VCaP (cell line): ENCODE measurements around the gene THOC6.

Experiments
- H3K27ac ChIP-seq: fragments of 450-650 bp; 2 replicates; pipeline ENCODE4 v1.5.1; 2017
- TF ChIP-seq, protein P1 (sequence below): fragments of 450-650 bp; conservative IDR thresholded peaks from 2 replicates; pipeline ENCODE4 v1.5.1; 2017; ENCODE audit warnings: mild to moderate bottlenecking, moderate library complexity

The THOC6 gene

DNA sequence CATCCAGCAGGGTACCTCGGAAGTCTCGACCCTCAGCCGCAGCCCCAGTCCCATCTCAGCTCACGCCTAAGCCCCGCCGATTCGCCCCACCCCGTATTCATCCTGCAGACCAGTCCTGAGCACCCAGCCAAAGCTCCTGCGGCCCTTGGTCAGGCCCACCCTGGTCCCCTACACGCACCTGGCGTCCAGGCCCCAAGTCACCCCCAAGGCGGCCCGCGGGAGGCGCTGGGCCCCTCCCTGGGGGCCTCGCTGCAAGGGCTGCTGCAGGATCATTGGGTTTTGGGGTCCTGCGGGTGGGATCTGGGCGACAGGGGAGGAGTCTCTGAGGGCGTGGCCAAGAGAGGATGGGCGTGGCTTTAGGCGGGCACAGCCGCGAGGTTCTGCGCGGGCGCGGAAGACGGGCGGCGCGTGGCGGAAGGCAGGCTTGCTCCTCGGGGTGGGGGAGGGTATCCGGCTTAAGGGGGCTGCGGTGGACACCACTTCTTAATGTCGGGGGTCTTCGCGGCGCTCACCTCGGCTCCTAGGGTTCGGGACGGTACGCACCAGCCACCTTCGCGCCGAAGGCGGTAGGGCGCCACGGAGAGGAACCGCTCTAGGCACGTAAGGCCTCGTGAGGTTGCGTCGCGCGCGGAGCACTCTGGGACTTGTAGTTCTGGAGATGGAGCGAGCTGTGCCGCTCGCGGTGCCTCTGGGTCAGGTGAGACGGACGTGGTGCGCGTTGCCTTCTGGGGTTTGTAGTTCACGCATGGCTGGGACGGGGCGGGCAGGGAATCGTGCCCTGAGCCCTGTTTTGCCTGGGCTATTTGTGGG lies at the start of gene THOC6, which contains the start of gene HCFC1R1:
Gene THOC6 (plus strand): TSS at position 367 of the 810 bp plus-strand sequence. CDS start 292 bp downstream, at position 659.
Gene HCFC1R1 (minus strand): TSS at position 274 of the 810 bp plus-strand sequence. CDS start 1 bp downstream, at position 273.
- TF ChIP-seq, protein P1, sequence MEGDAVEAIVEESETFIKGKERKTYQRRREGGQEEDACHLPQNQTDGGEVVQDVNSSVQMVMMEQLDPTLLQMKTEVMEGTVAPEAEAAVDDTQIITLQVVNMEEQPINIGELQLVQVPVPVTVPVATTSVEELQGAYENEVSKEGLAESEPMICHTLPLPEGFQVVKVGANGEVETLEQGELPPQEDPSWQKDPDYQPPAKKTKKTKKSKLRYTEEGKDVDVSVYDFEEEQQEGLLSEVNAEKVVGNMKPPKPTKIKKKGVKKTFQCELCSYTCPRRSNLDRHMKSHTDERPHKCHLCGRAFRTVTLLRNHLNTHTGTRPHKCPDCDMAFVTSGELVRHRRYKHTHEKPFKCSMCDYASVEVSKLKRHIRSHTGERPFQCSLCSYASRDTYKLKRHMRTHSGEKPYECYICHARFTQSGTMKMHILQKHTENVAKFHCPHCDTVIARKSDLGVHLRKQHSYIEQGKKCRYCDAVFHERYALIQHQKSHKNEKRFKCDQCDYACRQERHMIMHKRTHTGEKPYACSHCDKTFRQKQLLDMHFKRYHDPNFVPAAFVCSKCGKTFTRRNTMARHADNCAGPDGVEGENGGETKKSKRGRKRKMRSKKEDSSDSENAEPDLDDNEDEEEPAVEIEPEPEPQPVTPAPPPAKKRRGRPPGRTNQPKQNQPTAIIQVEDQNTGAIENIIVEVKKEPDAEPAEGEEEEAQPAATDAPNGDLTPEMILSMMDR, result no peak
- peak within 1 kb of the TSS; percentile 79 for H3K27ac ChIP-seq

DNA sequence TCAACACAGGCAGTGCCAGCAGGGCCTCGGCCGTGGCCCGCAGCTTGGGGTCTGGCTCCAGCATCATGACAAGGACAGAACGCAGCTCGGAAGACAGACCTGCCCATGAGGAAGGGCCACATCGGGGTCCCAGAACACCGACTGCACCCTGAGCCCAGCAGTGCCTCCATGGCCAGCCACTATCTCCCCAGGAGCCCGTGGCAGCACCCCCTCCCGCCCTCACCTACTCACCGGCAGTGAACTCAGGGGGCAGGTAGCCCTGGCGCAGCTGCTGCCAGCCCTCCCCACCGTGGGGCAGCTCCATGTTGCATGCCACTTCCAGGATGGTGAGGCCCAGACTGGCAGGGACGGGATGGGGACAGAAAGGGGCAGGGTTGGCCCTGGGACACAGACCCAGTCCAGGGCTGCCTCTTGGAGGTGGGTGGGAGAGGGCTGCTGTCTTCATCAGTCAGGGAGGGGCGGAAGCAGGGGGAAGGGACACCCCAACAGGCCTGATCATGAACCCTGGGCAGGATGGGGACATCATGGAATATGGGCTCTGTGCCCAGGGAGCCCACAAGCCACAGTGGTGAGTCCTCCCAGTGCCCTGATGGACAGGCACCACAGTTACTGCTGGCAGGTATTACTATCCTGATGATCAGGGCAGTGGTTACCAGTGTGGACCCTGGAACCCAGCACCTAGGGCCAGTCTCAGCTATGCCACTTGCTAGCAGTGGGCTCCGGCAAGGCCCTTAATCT lies 49.3 kb upstream of the THOC6 start:
- TF ChIP-seq, protein P1, result no peak
- peak overlapping the region; percentile 76 for H3K27ac ChIP-seq

DNA sequence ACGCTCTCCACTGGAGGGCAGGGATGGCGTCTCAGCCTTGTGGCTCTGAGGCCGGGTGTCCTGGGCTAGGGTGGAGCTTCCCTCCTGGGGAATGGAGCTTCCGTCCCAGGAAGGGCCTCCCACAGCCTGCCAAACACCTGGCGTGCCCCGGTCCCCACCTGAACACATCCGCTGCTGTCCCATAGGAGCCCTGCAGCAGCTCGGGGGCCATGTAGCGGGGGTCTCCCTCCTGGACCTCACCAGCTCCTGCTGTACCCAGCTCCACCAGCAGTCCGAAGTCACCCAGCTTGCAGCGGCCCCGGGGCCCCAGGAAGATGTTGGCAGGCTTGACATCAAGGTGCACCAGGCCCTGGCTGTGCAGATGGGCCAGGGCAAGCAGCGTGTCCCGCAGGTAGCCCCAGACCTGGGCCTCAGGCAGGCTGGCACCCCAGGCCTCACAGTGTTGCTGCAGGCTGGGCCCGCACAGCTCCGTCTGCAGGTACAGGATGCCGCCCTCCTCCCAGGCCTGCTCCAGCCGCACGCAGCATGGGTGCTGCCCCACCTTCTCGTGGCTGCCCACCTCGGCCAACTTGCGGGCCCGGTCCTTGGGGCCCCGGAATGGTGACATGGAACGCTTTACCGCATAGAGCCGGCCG lies 48.6 kb upstream of the THOC6 start:
- TF ChIP-seq, protein P1, result no peak
- no peak overlapping the region for H3K27ac ChIP-seq

DNA sequence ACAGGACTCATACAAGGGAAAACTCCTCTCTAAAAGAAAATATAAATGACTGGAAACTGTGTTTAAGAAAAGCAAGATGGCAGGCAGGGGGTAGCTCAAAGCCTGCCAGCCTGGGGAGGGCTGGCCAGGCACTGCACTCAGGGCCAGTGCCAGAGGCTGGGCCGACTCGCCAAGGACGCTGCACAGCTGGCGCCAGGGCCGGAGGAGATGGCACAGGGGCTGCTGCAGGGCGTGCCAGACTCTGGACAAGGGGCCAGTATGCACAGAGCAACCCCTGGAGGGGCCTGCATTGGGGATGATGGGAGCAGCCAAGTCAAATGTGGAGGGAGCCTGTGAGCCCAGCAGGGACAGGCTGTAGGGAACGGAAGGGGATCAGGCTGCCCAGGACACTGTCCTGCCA lies 47.6 kb upstream of the THOC6 start:
- TF ChIP-seq, protein P1, result no peak
- peak overlapping the region; percentile 80 for H3K27ac ChIP-seq

DNA sequence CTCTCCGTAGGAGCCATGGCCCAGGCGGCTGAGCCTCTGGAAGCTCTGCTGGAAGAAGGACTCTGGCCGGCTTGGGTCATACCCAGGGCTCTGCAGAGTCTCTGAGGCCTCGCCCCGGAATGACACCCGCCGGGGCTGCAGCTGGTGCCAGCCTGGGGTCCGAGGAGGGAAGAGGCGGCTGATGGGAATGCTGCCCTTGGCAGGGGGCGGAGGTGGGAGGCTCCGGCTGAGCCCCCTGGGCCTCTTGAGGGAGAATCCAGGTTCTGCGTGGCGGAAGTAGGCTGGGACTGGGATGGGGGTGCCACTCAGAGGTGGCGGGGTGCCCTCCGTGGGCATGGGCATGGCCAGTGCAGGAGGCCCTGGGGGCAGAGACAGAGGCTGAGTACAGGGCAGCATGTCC lies 47.2 kb upstream of the THOC6 start:
- H3K27ac ChIP-seq, result peak overlapping the region; percentile 80

DNA sequence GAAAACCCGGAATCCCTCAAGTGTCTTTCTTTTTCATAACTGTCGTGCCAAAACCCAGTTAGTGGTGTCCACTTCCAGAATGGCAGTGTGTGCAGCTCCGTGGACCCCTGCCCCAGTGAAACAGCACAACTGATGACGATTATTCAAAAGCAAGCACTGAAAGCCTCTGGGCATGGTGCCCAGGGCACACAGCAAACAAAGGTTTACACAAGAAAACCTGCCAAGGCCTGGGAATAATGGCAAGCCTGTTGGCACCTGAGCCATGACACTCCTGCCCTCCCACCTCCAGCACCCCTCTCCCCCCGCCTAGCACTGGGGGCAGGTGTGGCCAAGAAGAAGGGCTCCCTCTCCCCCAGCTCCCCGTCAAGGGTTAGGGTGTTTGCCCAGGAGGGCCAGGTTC lies 46.4 kb upstream of the THOC6 start:
- TF ChIP-seq, protein P1, result no peak
- H3K27ac ChIP-seq, result peak overlapping the region; percentile 80

More for the DNA sequence above, 47.2 kb upstream of the THOC6 start:
- TF ChIP-seq, protein P1, result no peak

DNA sequence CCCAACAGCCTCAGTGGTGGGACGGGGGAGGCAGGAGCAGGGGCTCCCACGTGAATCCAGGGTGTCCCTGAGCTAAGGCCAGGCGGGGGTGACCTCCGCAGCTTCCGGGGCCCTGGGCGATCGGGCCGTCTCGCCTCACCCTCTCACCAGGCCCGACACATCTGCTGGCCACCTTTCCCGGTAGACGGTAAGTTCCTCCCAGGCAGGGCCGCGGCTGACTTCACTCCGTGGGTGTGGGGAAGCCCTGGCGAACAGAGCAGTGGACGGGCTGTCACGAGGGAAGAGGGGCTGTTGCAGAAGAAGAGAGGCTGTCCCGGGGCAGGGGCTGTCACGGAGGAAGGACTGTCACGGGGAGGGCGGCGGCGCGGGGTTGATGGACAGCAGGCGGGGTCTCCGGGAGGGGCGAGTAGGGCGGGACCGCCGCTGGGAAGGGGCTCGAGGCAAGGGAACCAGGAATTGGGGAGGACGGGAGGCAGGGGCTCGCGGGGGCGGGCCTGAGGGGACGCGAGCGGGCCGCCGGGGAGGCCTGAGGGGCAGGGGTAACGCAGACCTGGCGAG lies 44.1 kb upstream of the THOC6 start:
- TF ChIP-seq, protein P1, result no peak
- H3K27ac ChIP-seq, result peak overlapping the region; percentile 75; the same call in 1 of the 2 replicates
